Endodermal cell (in vitro differentiated cells): ENCODE data around the gene PITPNM3. TPM values are rescaled to one million over a fixed set of nuclear protein-coding genes. Genes with fewer than 3 reads are reported as not detected.

Experiments used
- DNase-seq: peaks from one replicate; pipeline ENCODE4 v3.0.0-alpha.2; 2017
- H3K27ac ChIP-seq: 2 replicates; pipeline ENCODE4 v1.5.1; 2013; ENCODE audit warnings: mild to moderate bottlenecking, low read depth, low read length, moderate library complexity
- H3K27me3 ChIP-seq: 2 replicates; pipeline ENCODE4 v1.6.1; 2013; ENCODE audit warnings: mild to moderate bottlenecking, low read length, moderate library complexity; ENCODE audit not compliant: insufficient read depth, control insufficient read depth, poor library complexity, severe bottlenecking
- H3K36me3 ChIP-seq: 2 replicates; pipeline ENCODE4 v1.7.0; 2013; ENCODE audit warnings: mild to moderate bottlenecking, low read length, moderate library complexity; ENCODE audit not compliant: control insufficient read depth, insufficient read depth
- H3K4me1 ChIP-seq: one replicate; pipeline ENCODE4 v1.7.0; 2013; ENCODE audit warnings: low read length; ENCODE audit not compliant: control insufficient read depth, insufficient read depth
- H3K4me3 ChIP-seq: 2 replicates; pipeline ENCODE4 v1.5.1; 2013; ENCODE audit warnings: mild to moderate bottlenecking, low read length, moderate library complexity
- H3K9ac ChIP-seq: 2 replicates; pipeline ENCODE4 v1.6.1; 2013; ENCODE audit warnings: mild to moderate bottlenecking, low read length, moderate library complexity; ENCODE audit not compliant: poor library complexity, severe bottlenecking; ENCODE audit errors: extremely low read depth
- H3K9me3 ChIP-seq: 2 replicates; pipeline ENCODE4 v1.6.1; 2013; ENCODE audit warnings: mild to moderate bottlenecking, low read length, moderate library complexity; ENCODE audit not compliant: control insufficient read depth
- H3K27ac Mint-ChIP-seq: 2 replicates; pipeline ENCODE4 v1.8.0; 2020; ENCODE audit warnings: mixed read lengths
- H3K27me3 Mint-ChIP-seq: 2 replicates; pipeline ENCODE4 v1.8.0; 2021; ENCODE audit warnings: mild to moderate bottlenecking, mixed read lengths; ENCODE audit not compliant: insufficient read depth
- H3K36me3 Mint-ChIP-seq: 2 replicates; pipeline ENCODE4 v1.8.0; 2020; ENCODE audit warnings: low read depth, mixed read lengths
- H3K4me1 Mint-ChIP-seq: 2 replicates; pipeline ENCODE4 v1.8.0; 2020; ENCODE audit warnings: mixed read lengths
- H3K4me3 Mint-ChIP-seq: 2 replicates; pipeline ENCODE4 v1.8.0; 2020; ENCODE audit warnings: mild to moderate bottlenecking, moderate library complexity, mixed read lengths
- H3K9me3 Mint-ChIP-seq: 2 replicates; pipeline ENCODE4 v1.8.0; 2020; ENCODE audit warnings: mild to moderate bottlenecking, mixed read lengths
- CTCF ChIP-seq: fragments of 200-600 bp; sonication (generic); conservative IDR thresholded peaks from 2 replicates; pipeline ENCODE4 v1.5.0; 2021; ENCODE audit warnings: antibody characterized with exemption, mild to moderate bottlenecking
- WGBS, 2 experiments: methylation state at CpG; one replicate each; pipeline versions ENCODE4 v1.1.5 to v1.1.7; 2013; ENCODE audit warnings: missing lambda C conversion rate in 2 of 2, mixed read lengths in 1 of 2; ENCODE audit not compliant: insufficient coverage in 1 of 2, insufficient read length in 1 of 2; 5-methylcytosine and 5-hydroxymethylcytosine counted together
- total RNA-seq, 2 donors: library from RNA; stranded (reverse); fragmentation: NEBNext Ultra II Directional in 1 of 2; extraction: Animal tissue kit (Norgen Biotek cat#: 25700) in 1 of 2; gene quantifications; 2 replicates in 1 of 2; 3 replicates in 1 of 2; pipeline ENCODE4 v1.2.1, GENCODE V29; 2021

PITPNM3 gene
- total RNA-seq, 2 donors from 2014 or later, result 1.8 to 2.7 TPM

DNA sequence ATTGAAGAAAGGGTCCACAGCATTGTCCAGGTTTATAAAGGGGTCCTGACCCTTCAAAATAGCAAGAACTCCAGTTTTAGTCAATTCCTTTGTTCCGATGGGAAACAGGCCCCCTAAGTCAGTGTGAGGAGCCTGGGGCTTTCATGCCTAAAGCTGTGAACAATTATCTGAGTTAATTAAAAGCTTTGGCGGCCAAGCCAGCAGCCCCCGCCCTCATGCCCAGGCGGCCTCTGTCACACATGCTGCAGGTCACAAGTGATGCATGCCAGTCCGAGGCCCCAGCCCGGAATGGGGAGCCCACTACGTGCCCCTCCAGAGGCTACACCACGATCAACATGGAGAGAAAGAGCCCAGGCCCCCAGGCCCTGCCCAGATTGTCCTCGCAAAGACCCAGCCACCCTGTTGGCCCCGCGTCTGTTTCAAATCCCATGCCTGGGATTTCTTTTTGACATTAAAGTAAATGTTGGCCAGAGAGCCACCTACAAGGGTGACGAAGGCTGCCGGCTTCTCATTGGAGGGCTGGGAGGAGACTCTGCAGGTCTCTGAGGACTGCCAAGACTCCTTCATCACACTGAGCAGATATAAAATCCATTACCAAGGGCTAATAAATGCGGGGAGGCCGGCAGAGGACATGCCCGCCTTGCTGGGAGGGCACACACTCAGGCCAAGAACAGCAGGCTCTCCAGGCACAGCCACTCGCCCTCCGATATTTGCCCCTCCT lies 14.5 kb upstream of the PITPNM3 start:
- Histone ChIP-seq H3K4me1 (no peaks in the 10 kb centered on the region), H3K9me3 (no peaks in the 10 kb centered on the region), H3K4me3 (no peak overlapping the region), H3K27me3 (no peaks in the 10 kb centered on the region), H3K9ac (no peak overlapping the region), H3K27ac (peak overlapping the region; percentile 60), H3K36me3 (no peaks in the 10 kb centered on the region)
- DNase-seq, result peak; percentile 41
- H3K36me3 Mint-ChIP-seq, result peaks cover 10% of the 10 kb centered on the region
- H3K4me3 Mint-ChIP-seq, result no peak overlapping the region
- WGBS, 2 experiments, result 93 to 94% methylated on average over 17 to 18 of the region's 18 CpGs
- no peak for TF ChIP-seq CTCF
- no peak overlapping the region for H3K27ac Mint-ChIP-seq
- no peaks in the 10 kb centered on the region for H3K27me3 Mint-ChIP-seq
- H3K4me1 Mint-ChIP-seq, result peaks cover 16% of the 10 kb centered on the region
- no peaks in the 10 kb centered on the region for H3K9me3 Mint-ChIP-seq

GRCh38 chr17:6569370-6570285 lies 13.3 kb upstream of the PITPNM3 start:
- no peaks in the 10 kb centered on the region for H3K27me3 ChIP-seq
- Mint-ChIP-seq H3K36me3 (peaks cover 5% of the 10 kb centered on the region), H3K9me3 (no peaks in the 10 kb centered on the region), H3K4me1 (peaks cover 8% of the 10 kb centered on the region), H3K27me3 (no peaks in the 10 kb centered on the region), H3K4me3 (no peak overlapping the region), H3K27ac (no peak overlapping the region)
- no peak overlapping the region for H3K9ac ChIP-seq
- H3K36me3 ChIP-seq, result no peaks in the 10 kb centered on the region
- TF ChIP-seq CTCF, result no peak
- WGBS, 2 experiments, result 90 to 100% methylated on average over 6 to 10 of the region's 10 CpGs
- no peak overlapping the region for H3K4me3 ChIP-seq
- H3K4me1 ChIP-seq, result no peaks in the 10 kb centered on the region
- no peak for DNase-seq
- no peaks in the 10 kb centered on the region for H3K9me3 ChIP-seq
- no peak overlapping the region for H3K27ac ChIP-seq

GRCh38 chr17:6568184-6568758 lies 11.9 kb upstream of the PITPNM3 start:
- peaks cover 9% of the 10 kb centered on the region for H3K4me1 Mint-ChIP-seq
- 90 to 95% methylated on average over 11 to 12 of the region's 12 CpGs for WGBS, 2 experiments
- Histone ChIP-seq H3K9ac (no peak overlapping the region), H3K4me3 (no peak overlapping the region), H3K4me1 (no peaks in the 10 kb centered on the region), H3K27ac (no peak overlapping the region), H3K27me3 (no peaks in the 10 kb centered on the region), H3K36me3 (no peaks in the 10 kb centered on the region), H3K9me3 (no peaks in the 10 kb centered on the region)
- no peak overlapping the region for H3K4me3 Mint-ChIP-seq
- H3K27ac Mint-ChIP-seq, result no peak overlapping the region
- no peaks in the 10 kb centered on the region for H3K27me3 Mint-ChIP-seq
- no peak for TF ChIP-seq CTCF
- no peaks in the 10 kb centered on the region for H3K36me3 Mint-ChIP-seq
- DNase-seq, result peak; percentile 56
- no peaks in the 10 kb centered on the region for H3K9me3 Mint-ChIP-seq
